GM23248 (cell line): ENCODE results near the gene LDB2. TPM values are rescaled to one million over a fixed set of nuclear protein-coding genes. Genes with fewer than 3 reads are reported as not detected.

Experiments
- DNase-seq: peaks from one replicate; pipeline ENCODE4 v3.0.0-alpha.2; 2015
- H2AFZ ChIP-seq: fragments of 200-600 bp; sonication (generic); 2 replicates; pipeline ENCODE4 v1.6.1; 2016; ENCODE audit warnings: antibody characterized with exemption
- H3F3A ChIP-seq: fragments of 200-600 bp; sonication (generic); 2 replicates; pipeline ENCODE4 v1.6.1; 2016; ENCODE audit warnings: mild to moderate bottlenecking, antibody characterized with exemption, mixed run types; ENCODE audit not compliant: insufficient read depth
- H3K27ac ChIP-seq: fragments of 200-600 bp; sonication (generic); 2 replicates; pipeline ENCODE4 v1.5.1; 2016; ENCODE audit warnings: mild to moderate bottlenecking
- H3K27me3 ChIP-seq: fragments of 200-600 bp; sonication (generic); replicated peaks from 2 replicates; pipeline ENCODE4 v1.6.1; 2016; ENCODE audit warnings: mild to moderate bottlenecking; ENCODE audit not compliant: insufficient read depth
- H3K36me3 ChIP-seq: fragments of 200-600 bp; sonication (generic); 2 replicates; pipeline ENCODE4 v1.6.1; 2016; ENCODE audit warnings: low read depth, mild to moderate bottlenecking
- H3K4me1 ChIP-seq: fragments of 200-600 bp; sonication (generic); 2 replicates; pipeline ENCODE4 v1.6.1; 2016; ENCODE audit warnings: mild to moderate bottlenecking; ENCODE audit not compliant: insufficient read depth
- H3K4me2 ChIP-seq: fragments of 200-600 bp; sonication (generic); one replicate; pipeline ENCODE4 v1.6.1; 2016; ENCODE audit warnings: mild to moderate bottlenecking; ENCODE audit not compliant: unreplicated experiment
- H3K4me3 ChIP-seq: fragments of 200-600 bp; sonication (generic); 2 replicates; pipeline ENCODE4 v1.5.1; 2016; ENCODE audit warnings: mild to moderate bottlenecking
- H3K79me2 ChIP-seq: fragments of 200-600 bp; sonication (generic); 2 replicates; pipeline ENCODE4 v1.6.1; 2016; ENCODE audit warnings: mild to moderate bottlenecking; ENCODE audit not compliant: insufficient read depth
- H3K9ac ChIP-seq: fragments of 200-600 bp; sonication (generic); 2 replicates; pipeline ENCODE4 v1.6.1; 2016; ENCODE audit warnings: mild to moderate bottlenecking
- H3K9me2 ChIP-seq: fragments of 200-600 bp; sonication (generic); 2 replicates; pipeline ENCODE4 v1.6.1; 2016; ENCODE audit warnings: mixed run types, mild to moderate bottlenecking, moderate library complexity; ENCODE audit not compliant: insufficient read depth
- H3K9me3 ChIP-seq: fragments of 200-600 bp; sonication (generic); one replicate; pipeline ENCODE4 v1.6.1; 2017; ENCODE audit warnings: low read depth
- H4K20me1 ChIP-seq: fragments of 200-600 bp; sonication (generic); 2 replicates; pipeline ENCODE4 v1.6.0; 2016; ENCODE audit not compliant: insufficient read depth
- EZH2 ChIP-seq: fragments of 200-600 bp; sonication (generic); IDR thresholded peaks from 2 replicates; pipeline ENCODE4 v1.6.1; 2018; ENCODE audit warnings: antibody characterized with exemption, mild to moderate bottlenecking; ENCODE audit not compliant: insufficient read depth, poor library complexity, severe bottlenecking
- EZH2phosphoT487 ChIP-seq: fragments of 200-600 bp; sonication (generic); IDR thresholded peaks from 2 replicates; pipeline ENCODE4 v1.6.1; 2018; ENCODE audit warnings: antibody characterized with exemption, moderate library complexity, mild to moderate bottlenecking, low read depth; ENCODE audit not compliant: insufficient read depth
- WGBS, 2 experiments: methylation state at CpG; one replicate each; pipeline ENCODE4 v1.1.6; 2015 to 2017; ENCODE audit warnings: low lambda C conversion rate in 2 of 2, low coverage in 1 of 2; ENCODE audit errors: missing lambda C conversion rate in 2 of 2; 5-methylcytosine and 5-hydroxymethylcytosine counted together
- in situ Hi-C: fragments of 300-500 bp; cut with MboI; formaldehyde crosslinking; loops from 2 replicates; pipeline ENCODE4 v1.15.0; 2020
- polyA plus RNA-seq: library from polyadenylated mRNA; unstranded; fragments of >200 nt; fragmentation: Nextera tagmentation; extraction: Ambion mirVana; gene quantifications from 2 replicates; pipeline ENCODE4 v1.2.1, GENCODE V29; 2016
- total RNA-seq: library from RNA; depleted of rRNA; stranded (reverse); fragments of >200 nt; shearing (Covaris generic); gene quantifications from 2 replicates; pipeline ENCODE4 v1.2.3, GENCODE V29; 2014

The LDB2 gene
- total and polyA plus RNA-seq, 2 experiments from 2014 or later, result 52.8 to 76.6 TPM

DNA sequence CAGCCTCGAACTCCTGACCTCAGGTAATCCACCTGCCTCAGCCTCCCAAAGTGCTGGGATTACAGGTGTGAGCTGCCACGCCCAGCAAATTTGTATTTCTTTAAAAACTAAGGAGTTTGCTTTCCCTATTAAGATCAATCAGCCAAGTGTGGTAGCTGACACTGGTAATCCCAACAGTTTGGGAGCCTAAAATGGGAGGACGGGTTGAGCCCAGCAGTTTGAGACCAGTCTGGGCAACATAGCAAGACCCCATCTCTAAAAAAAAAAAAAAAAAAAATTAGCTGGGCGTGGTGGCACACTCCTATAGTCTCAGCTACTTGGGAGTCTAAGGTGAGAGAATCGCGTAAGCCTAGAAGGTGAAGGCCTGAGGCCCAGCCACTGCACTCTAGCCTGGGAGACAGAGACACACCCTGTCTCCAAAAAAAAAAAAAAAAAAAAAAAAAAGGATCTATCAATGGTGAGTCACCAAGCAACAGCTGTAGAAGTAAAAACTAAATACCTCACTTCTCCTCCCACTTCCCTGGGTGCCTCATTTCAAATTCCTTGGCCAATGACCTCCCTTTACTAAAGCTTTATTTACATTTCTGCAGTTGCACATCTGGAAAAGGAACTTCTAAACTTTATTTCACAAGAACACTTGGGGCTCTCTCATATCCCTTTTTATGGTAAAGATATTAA, 54.5 kb downstream of the LDB2 start:
- WGBS, 2 experiments, result 87 to 88% methylated on average over 6 of the region's 6 CpGs
- H3K27ac ChIP-seq, result no peak overlapping the region; the same call in 1 of the 2 replicates
- peaks cover 5% of the 10 kb centered on the region; the same call in 1 of the 2 replicates for H3F3A ChIP-seq
- peaks cover 12% of the 10 kb centered on the region; the same call in 1 of the 2 replicates for H3K4me1 ChIP-seq
- H3K4me2 ChIP-seq, result peak overlapping the region; percentile 35
- no peak for TF ChIP-seq EZH2
- no peak for TF ChIP-seq EZH2phosphoT487
- H3K27me3 ChIP-seq, result no peaks in the 10 kb centered on the region
- H3K9me3 ChIP-seq, result no peaks in the 10 kb centered on the region
- peaks cover 96% of the 10 kb centered on the region for H3K79me2 ChIP-seq
- H3K9me2 ChIP-seq, result no peaks in the 10 kb centered on the region
- no peak overlapping the region for H2AFZ ChIP-seq
- no peaks in the 10 kb centered on the region for H3K36me3 ChIP-seq
- in situ Hi-C loops, result no loop called here
- DNase-seq, result peak; percentile 92
- H3K9ac ChIP-seq, result no peak overlapping the region
- no peak overlapping the region for H3K4me3 ChIP-seq
- no peaks in the 10 kb centered on the region for H4K20me1 ChIP-seq

DNA sequence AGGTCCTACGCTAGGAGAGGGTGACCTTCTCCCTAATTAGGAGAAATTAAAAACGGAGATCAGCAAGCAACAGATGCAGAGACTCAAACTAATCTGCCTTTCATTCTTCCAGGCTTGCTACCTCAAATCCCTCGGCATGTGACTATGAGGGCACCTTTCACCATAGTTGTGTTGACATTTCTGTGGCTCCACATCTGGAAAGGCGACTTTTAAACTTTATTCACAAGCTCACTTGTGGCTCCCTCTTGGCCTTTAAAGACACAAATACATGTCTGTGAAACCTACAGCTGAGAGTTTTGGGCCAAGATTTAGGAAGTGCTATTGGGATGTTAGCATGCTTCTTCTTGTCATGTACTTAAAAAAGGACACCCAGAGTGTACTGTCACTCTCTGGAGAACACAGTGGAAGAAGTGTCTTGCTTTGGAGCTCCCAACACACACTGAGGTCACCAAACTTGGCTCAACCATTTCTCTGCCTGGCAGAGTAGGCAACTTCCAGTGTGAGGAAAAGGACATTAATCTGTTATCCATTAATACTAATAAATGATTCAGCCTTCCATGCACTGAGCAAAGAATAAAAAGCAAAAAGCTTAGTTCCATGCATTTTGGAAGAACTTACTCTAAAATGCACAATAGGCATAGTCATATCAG, 60.1 kb downstream of the LDB2 start:
- DNase-seq, result no peak
- 56 to 58% methylated on average over 4 of the region's 4 CpGs for WGBS, 2 experiments
- peaks cover 4% of the 10 kb centered on the region; the same call in 1 of the 2 replicates for H3F3A ChIP-seq
- in situ Hi-C loops, result no loop called here
- no peaks in the 10 kb centered on the region for H3K9me3 ChIP-seq
- no peak overlapping the region for H3K9ac ChIP-seq
- no peak overlapping the region for H3K27ac ChIP-seq
- H2AFZ ChIP-seq, result no peak overlapping the region
- H3K27me3 ChIP-seq, result no peaks in the 10 kb centered on the region
- peaks cover 8% of the 10 kb centered on the region; the same call in 1 of the 2 replicates for H3K4me1 ChIP-seq
- H3K79me2 ChIP-seq, result peaks cover 92% of the 10 kb centered on the region
- H3K36me3 ChIP-seq, result no peaks in the 10 kb centered on the region
- H3K4me3 ChIP-seq, result no peak overlapping the region
- H3K9me2 ChIP-seq, result no peaks in the 10 kb centered on the region
- H3K4me2 ChIP-seq, result no peak overlapping the region
- H4K20me1 ChIP-seq, result no peaks in the 10 kb centered on the region
- TF ChIP-seq EZH2 (no peak), EZH2phosphoT487 (no peak)

DNA sequence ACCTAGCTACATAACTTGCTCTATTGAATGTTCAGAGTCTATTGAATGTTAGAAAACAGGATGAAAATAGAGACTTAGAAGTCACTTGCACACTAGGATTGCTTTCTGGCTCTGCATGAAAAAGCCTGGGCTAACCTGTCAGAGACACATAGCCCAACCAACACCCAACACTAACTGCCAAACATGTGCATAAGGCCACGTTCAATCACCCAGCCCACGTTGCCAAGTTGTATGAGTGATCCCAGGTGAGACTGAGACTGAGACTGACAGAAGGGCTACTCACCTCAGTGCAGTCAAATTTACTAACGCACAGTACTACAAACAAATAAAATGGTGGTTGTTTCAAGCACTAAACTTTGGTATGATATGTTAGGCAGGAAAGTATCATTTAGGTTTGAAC, 61.0 kb downstream of the LDB2 start:
- Histone ChIP-seq H3K9me3 (no peaks in the 10 kb centered on the region), H3K4me2 (no peak overlapping the region), H3K9me2 (no peaks in the 10 kb centered on the region), H3K4me3 (no peak overlapping the region), H3K27ac (no peak overlapping the region), H3F3A (peaks cover 4% of the 10 kb centered on the region; the same call in 1 of the 2 replicates), H2AFZ (no peak overlapping the region), H3K9ac (no peak overlapping the region), H3K79me2 (peaks cover 91% of the 10 kb centered on the region), H3K27me3 (no peaks in the 10 kb centered on the region), H3K36me3 (no peaks in the 10 kb centered on the region), H3K4me1 (peaks cover 8% of the 10 kb centered on the region; the same call in 1 of the 2 replicates), H4K20me1 (no peaks in the 10 kb centered on the region)
- no peak for TF ChIP-seq EZH2
- no peak for TF ChIP-seq EZH2phosphoT487
- in situ Hi-C loops, result no loop called here
- 87 to 89% methylated on average over 3 of the region's 3 CpGs for WGBS, 2 experiments
- no peak for DNase-seq

DNA sequence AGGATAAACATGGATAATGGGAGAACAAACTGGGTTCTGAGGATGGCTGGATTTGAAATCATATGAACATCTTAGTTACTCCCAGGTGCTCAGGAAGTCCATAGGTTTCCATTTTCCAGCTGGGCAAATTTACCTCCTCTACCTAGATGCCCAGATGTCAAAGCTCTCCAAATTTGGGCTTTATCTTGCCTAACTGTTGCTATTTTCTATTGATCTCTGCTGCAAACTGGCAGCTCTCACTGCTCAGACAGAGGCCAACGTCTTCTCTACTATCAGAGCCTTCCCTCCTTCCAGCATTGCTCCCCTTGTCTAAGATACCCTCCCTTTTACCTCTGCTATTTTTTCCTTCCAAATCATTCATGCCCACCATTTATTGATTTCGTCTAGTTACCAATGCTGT, 62.1 kb downstream of the LDB2 start:
- DNase-seq, result no peak
- Histone ChIP-seq H3K27me3 (no peaks in the 10 kb centered on the region), H3K27ac (no peak overlapping the region), H3K79me2 (peaks cover 80% of the 10 kb centered on the region), H3K36me3 (no peaks in the 10 kb centered on the region), H3K9me2 (no peaks in the 10 kb centered on the region), H2AFZ (no peak overlapping the region), H3F3A (peaks cover 4% of the 10 kb centered on the region; the same call in 1 of the 2 replicates), H3K4me1 (peaks cover 8% of the 10 kb centered on the region; the same call in 1 of the 2 replicates), H4K20me1 (no peaks in the 10 kb centered on the region), H3K9me3 (no peaks in the 10 kb centered on the region), H3K9ac (no peak overlapping the region), H3K4me2 (no peak overlapping the region), H3K4me3 (no peak overlapping the region)
- TF ChIP-seq EZH2 (no peak), EZH2phosphoT487 (no peak)
- in situ Hi-C loops, result no loop called here
- 93 to 96% methylated on average over 2 of the region's 2 CpGs for WGBS, 2 experiments
